Psoas muscle (tissue), 8 donors: ENCODE data around the gene CRP. TPM values are rescaled to one million over a fixed set of nuclear protein-coding genes. Genes with fewer than 3 reads are reported as not detected.

Experiments used
- ATAC-seq, 4 donors: fragments of 200-7000 bp; cut with Tn5 transposase; one replicate each; pipeline ENCODE4 v1.9.1; 2020; ENCODE audit warnings: moderate library complexity in 3 of 4, mild to moderate bottlenecking in 2 of 4
- DNase-seq, 2 donors: peaks; one replicate each; pipeline ENCODE4 v3.0.0-alpha.2; 2020
- H3K27ac ChIP-seq: fragments of 200-600 bp; one replicate; pipeline ENCODE4 v1.8.0; 2022
- H3K27me3 ChIP-seq, 3 donors: fragments of 200-600 bp in 1 of 3; one replicate each; pipeline versions ENCODE4 v1.6.1 to v1.8.0; 2013 to 2022; ENCODE audit warnings: low read length in 2 of 3, mild to moderate bottlenecking in 2 of 3, moderate library complexity in 1 of 3; ENCODE audit not compliant: insufficient read depth in 3 of 3
- H3K36me3 ChIP-seq, 2 donors: fragments of 200-600 bp in 1 of 2; one replicate each; pipeline versions ENCODE4 v1.6.1 to v1.8.0; 2013 to 2022; ENCODE audit warnings: low read depth in 1 of 2, mild to moderate bottlenecking in 1 of 2, moderate library complexity in 1 of 2; ENCODE audit not compliant: insufficient read depth in 1 of 2
- H3K4me1 ChIP-seq: fragments of 200-600 bp; one replicate; pipeline ENCODE4 v1.8.0; 2022
- H3K4me3 ChIP-seq: fragments of 200-600 bp; one replicate; pipeline ENCODE4 v1.8.0; 2022; ENCODE audit warnings: mild to moderate bottlenecking
- H3K9me3 ChIP-seq: fragments of 200-600 bp; one replicate; pipeline ENCODE4 v1.8.0; 2022
- CTCF ChIP-seq: fragments of 200-600 bp; IDR thresholded peaks from one replicate; pipeline ENCODE4 v1.8.0; 2022; ENCODE audit warnings: antibody characterized with exemption
- WGBS, 3 donors: extraction: QIAGEN DNeasy Blood & Tissue Kit; methylation state at CpG; one replicate each; pipeline versions ENCODE4 v1.1.6 to v1.1.7; 2013; 5-methylcytosine and 5-hydroxymethylcytosine counted together
- intact Hi-C, 2 donors: fragments of 100-400 bp; cut with DNase I; formaldehyde crosslinking; loops; one replicate each; pipeline versions ENCODE4 v1.11.0 to v1.14.2; 2022
- polyA plus RNA-seq, 3 donors: library from polyadenylated mRNA; stranded (reverse); fragments of 200-250 nt; gene quantifications; one replicate each; pipeline ENCODE4 v1.2.3, GENCODE V29; 2013
- total RNA-seq, 4 donors: library from RNA; stranded (reverse); fragmentation: NEBNext Ultra II Directional in 2 of 4; extraction: Animal tissue kit (Norgen Biotek cat#: 25700) in 2 of 4; gene quantifications; one replicate each; pipeline versions ENCODE4 v1.2.1 to v1.2.4, GENCODE V29; 2021 to 2023
- donor health status: healthy with polysubstance abuse.
- donor health status: DM: no; HTN: no; CAD: no; lungs with moderate emphysema.
- donor health status: Bipolar disorder and iron deficiency.
- donor health status: healthy.
- donor health status: DM: yes; HTN: yes; CAD: no.
- donor health status: DM: no; HTN: no; CAD: no.
- donor health status: DM: no; HTN: no; CAD: no.
- donor health status: DM: yes; HTN: yes; CAD: no.

CRP gene
- total and polyA plus RNA-seq, 7 donors: 0.04 to 0.46 (median 0.18) TPM; not detected in 3

- intact Hi-C loops: no loop called here
- DNase-seq (no peak), ATAC-seq (no peak)
- Histone ChIP-seq H3K36me3 (no peaks in the 10 kb centered on the region), H3K27me3 (peaks cover 0 to 2% (median 0%) of the 10 kb centered on the region in 3 donors), H3K4me3 (no peak overlapping the region), H3K9me3 (no peaks in the 10 kb centered on the region), H3K4me1 (no peaks in the 10 kb centered on the region), H3K27ac (no peak overlapping the region)
- no peak for TF ChIP-seq CTCF
- WGBS, 3 donors: 47 to 73% (median 62%) methylated on average over 1 of the region's 1 CpG
Observed at GRCh38 chr1:159715855-159716254, 1.5 kb upstream of the CRP start.

GRCh38 chr1:159712080-159712479, 2.3 kb downstream of the CRP start:
- no peaks in the 10 kb centered on the region for H3K36me3 ChIP-seq
- no peaks in the 10 kb centered on the region for H3K4me1 ChIP-seq
- H3K9me3 ChIP-seq: no peaks in the 10 kb centered on the region
- H3K27ac ChIP-seq: no peak overlapping the region
- intact Hi-C loops: no loop called here
- DNase-seq (no peak), ATAC-seq (no peak)
- WGBS, 3 donors: 41 to 63% (median 48%) methylated on average over 1 of the region's 1 CpG
- TF ChIP-seq CTCF: no peak
- H3K27me3 ChIP-seq: peaks cover 0 to 2% (median 0%) of the 10 kb centered on the region in 3 donors
- H3K4me3 ChIP-seq: no peak overlapping the region

- no peaks in the 10 kb centered on the region for H3K36me3 ChIP-seq
- H3K9me3 ChIP-seq: no peaks in the 10 kb centered on the region
- ATAC-seq: no peak
- no peaks in the 10 kb centered on the region for H3K27me3 ChIP-seq
- 83 to 88% (median 86%) methylated on average over 6 of the region's 6 CpGs for WGBS, 3 donors
- DNase-seq: no peak
- H3K4me3 ChIP-seq: no peak overlapping the region
- intact Hi-C loops: no loop called here
- no peak for TF ChIP-seq CTCF
- no peaks in the 10 kb centered on the region for H3K4me1 ChIP-seq
- H3K27ac ChIP-seq: no peak overlapping the region
Observed at GRCh38 chr1:159707472-159708260, 6.7 kb downstream of the CRP start.

- H3K9me3 ChIP-seq: no peaks in the 10 kb centered on the region
- ATAC-seq (no peak), DNase-seq (no peak)
- H3K27me3 ChIP-seq: no peaks in the 10 kb centered on the region
- 43 to 83% (median 46%) methylated on average over 3 of the region's 3 CpGs for WGBS, 3 donors
- no peaks in the 10 kb centered on the region for H3K36me3 ChIP-seq
- intact Hi-C loops: no loop called here
- TF ChIP-seq CTCF: no peak
- no peak overlapping the region for H3K4me3 ChIP-seq
- no peak overlapping the region for H3K27ac ChIP-seq
- H3K4me1 ChIP-seq: no peaks in the 10 kb centered on the region
Observed at GRCh38 chr1:159705904-159706256, 8.5 kb downstream of the CRP start.
